NT2/D1 (cell line): Measurements from ENCODE around the gene IRF2BP1.

Source experiments
- DNase-seq: peaks from one replicate; pipeline ENCODE4 v3.0.0-alpha.2; 2011; ENCODE audit warnings: low read depth, low spot score
- H3K27me3 ChIP-seq: 2 replicates; pipeline ENCODE4 v1.6.0; 2011; ENCODE audit warnings: mild to moderate bottlenecking; ENCODE audit not compliant: insufficient read length, insufficient read depth
- H3K36me3 ChIP-seq: 2 replicates; pipeline ENCODE4 v1.6.1; 2011; ENCODE audit warnings: mild to moderate bottlenecking, low read length, mixed read lengths; ENCODE audit not compliant: insufficient read depth, insufficient read length
- H3K4me1 ChIP-seq: 2 replicates; pipeline ENCODE4 v1.5.1; 2011; ENCODE audit not compliant: insufficient read depth, insufficient read length
- H3K4me3 ChIP-seq: 2 replicates; pipeline ENCODE4 v1.5.1; 2011; ENCODE audit warnings: low read depth; ENCODE audit not compliant: insufficient read length
- H3K9ac ChIP-seq: 2 replicates; pipeline ENCODE4 v1.6.0; 2011; ENCODE audit warnings: low read depth; ENCODE audit not compliant: insufficient read length
- H3K9me3 ChIP-seq: 2 replicates; pipeline ENCODE4 v1.5.1; 2011; ENCODE audit warnings: mild to moderate bottlenecking, low read length; ENCODE audit not compliant: insufficient read depth
- SUZ12 ChIP-seq: IDR thresholded peaks from 2 replicates; pipeline ENCODE4 v1.6.1; 2011; ENCODE audit not compliant: insufficient read length, insufficient read depth; ENCODE audit errors: extremely low read depth
- YY1 ChIP-seq: IDR thresholded peaks from 2 replicates; pipeline ENCODE4 v1.6.1; 2011; ENCODE audit not compliant: insufficient read length, insufficient read depth
- ZNF274 ChIP-seq: IDR thresholded peaks from 2 replicates; pipeline ENCODE4 v1.6.1; 2011; ENCODE audit warnings: mild to moderate bottlenecking, low read depth, low read length

Gene IRF2BP1

GRCh38 chr19:45862271-45862563 lies 23.7 kb downstream of the IRF2BP1 start:
- TF ChIP-seq SUZ12 (no peak), ZNF274 (no peak), YY1 (no peak)
- H3K9me3 ChIP-seq: no peaks in the 10 kb centered on the region
- H3K27me3 ChIP-seq: no peaks in the 10 kb centered on the region
- peaks cover 6% of the 10 kb centered on the region for H3K4me1 ChIP-seq
- peaks cover 22% of the 10 kb centered on the region for H3K36me3 ChIP-seq
- H3K4me3 ChIP-seq: peak overlapping the region; percentile 88
- peak overlapping the region; percentile 93 for H3K9ac ChIP-seq
- no peak for DNase-seq

GRCh38 chr19:45860359-45861259 lies 25.3 kb downstream of the IRF2BP1 start:
- H3K9me3 ChIP-seq: no peaks in the 10 kb centered on the region
- DNase-seq: no peak
- H3K4me3 ChIP-seq: no peak overlapping the region
- no peak for TF ChIP-seq YY1
- no peaks in the 10 kb centered on the region for H3K27me3 ChIP-seq
- no peak overlapping the region for H3K9ac ChIP-seq
- H3K4me1 ChIP-seq: no peaks in the 10 kb centered on the region
- peaks cover 29% of the 10 kb centered on the region for H3K36me3 ChIP-seq

GRCh38 chr19:45854167-45854778 lies 31.7 kb downstream of the IRF2BP1 start:
- H3K27me3 ChIP-seq: no peaks in the 10 kb centered on the region
- H3K9ac ChIP-seq: no peak overlapping the region
- TF ChIP-seq YY1 (no peak), ZNF274 (no peak), SUZ12 (no peak)
- peaks cover 66% of the 10 kb centered on the region for H3K36me3 ChIP-seq
- H3K4me1 ChIP-seq: no peaks in the 10 kb centered on the region
- H3K4me3 ChIP-seq: no peak overlapping the region
- no peaks in the 10 kb centered on the region for H3K9me3 ChIP-seq
- DNase-seq: no peak

GRCh38 chr19:45852983-45853382 lies 33.0 kb downstream of the IRF2BP1 start:
- Histone ChIP-seq H3K4me3 (no peak overlapping the region), H3K27me3 (no peaks in the 10 kb centered on the region), H3K4me1 (no peaks in the 10 kb centered on the region), H3K9me3 (no peaks in the 10 kb centered on the region), H3K36me3 (peaks cover 74% of the 10 kb centered on the region), H3K9ac (no peak overlapping the region)
- TF ChIP-seq SUZ12 (no peak), ZNF274 (no peak), YY1 (no peak)
- no peak for DNase-seq

GRCh38 chr19:45852145-45852750 lies 33.7 kb downstream of the IRF2BP1 start:
- Histone ChIP-seq H3K9me3 (no peaks in the 10 kb centered on the region), H3K4me1 (no peaks in the 10 kb centered on the region), H3K27me3 (no peaks in the 10 kb centered on the region), H3K36me3 (peaks cover 79% of the 10 kb centered on the region), H3K9ac (no peak overlapping the region), H3K4me3 (no peak overlapping the region)
- TF ChIP-seq ZNF274 (no peak), YY1 (no peak), SUZ12 (no peak)
- DNase-seq: no peak

- H3K4me3 ChIP-seq: no peak overlapping the region
- TF ChIP-seq ZNF274: no peak
- no peak for TF ChIP-seq SUZ12
- no peak for DNase-seq
- H3K4me1 ChIP-seq: no peaks in the 10 kb centered on the region
- no peak overlapping the region for H3K9ac ChIP-seq
- no peaks in the 10 kb centered on the region for H3K27me3 ChIP-seq
- peaks cover 79% of the 10 kb centered on the region for H3K36me3 ChIP-seq
- no peaks in the 10 kb centered on the region for H3K9me3 ChIP-seq
These were observed 37.0 kb downstream of the IRF2BP1 start for GRCh38 chr19:45848922-45849321.

GRCh38 chr19:45847663-45848062 lies 38.3 kb downstream of the IRF2BP1 start:
- Histone ChIP-seq H3K4me1 (no peaks in the 10 kb centered on the region), H3K27me3 (no peaks in the 10 kb centered on the region), H3K36me3 (peaks cover 81% of the 10 kb centered on the region), H3K9ac (no peak overlapping the region), H3K9me3 (no peaks in the 10 kb centered on the region), H3K4me3 (no peak overlapping the region)
- TF ChIP-seq YY1: no peak
- no peak for TF ChIP-seq ZNF274
- TF ChIP-seq SUZ12: no peak
- no peak for DNase-seq
